GM12801 (cell line): ENCODE results near the gene RAPH1.

ENCODE experiments used
- CTCF ChIP-seq: IDR thresholded peaks from one replicate; pipeline ENCODE4 v1.5.1; 2011; ENCODE audit warnings: control low read depth; ENCODE audit not compliant: insufficient read length; ENCODE audit errors: extremely low read depth

Gene RAPH1

GRCh38 chr2:203579730-203580129 is 44.6 kb upstream of the RAPH1 start:
- no peak for TF ChIP-seq CTCF

- TF ChIP-seq CTCF, result no peak
Observed at GRCh38 chr2:203578759-203579643, 43.9 kb upstream of the RAPH1 start.

- TF ChIP-seq CTCF, result no peak
Observed at GRCh38 chr2:203574824-203575223, 39.7 kb upstream of the RAPH1 start.

GRCh38 chr2:203572316-203572715 is 37.2 kb upstream of the RAPH1 start:
- TF ChIP-seq CTCF, result no peak

GRCh38 chr2:203569677-203570316 is 34.7 kb upstream of the RAPH1 start:
- no peak for TF ChIP-seq CTCF

- TF ChIP-seq CTCF, result no peak
Observed at GRCh38 chr2:203567691-203568090, 32.6 kb upstream of the RAPH1 start.

- no peak for TF ChIP-seq CTCF
Observed at GRCh38 chr2:203566161-203566560, 31.1 kb upstream of the RAPH1 start.
